ENCODE measurements around the gene EFL1.
"Not testable (repeated sequence)": the region's sequence is repeated elsewhere in the genome, so short reads cannot be mapped to it uniquely, and the experiment has no call there.

The EFL1 gene

GRCh38 chr15:82298032-82298431, 35.5 kb upstream of the EFL1 start:
- no peak for TF ChIP-seq CTCF (IDR thresholded peaks at IDR 0.05)
- Mint-ChIP-seq H3K4me3 (no peak overlapping the region), H3K36me3 (ENCODE audit: low read depth) (no peaks in the 10 kb centered on the region), H3K9me3 (no peaks in the 10 kb centered on the region), H3K27ac (no peak overlapping the region), H3K27me3 (ENCODE audit: low read depth, poor library complexity) (no peaks in the 10 kb centered on the region), H3K4me1 (peaks cover 5% of the 10 kb centered on the region)
- DNase-seq = no peak

GRCh38 chr15:82297546-82297945, 35.0 kb upstream of the EFL1 start:
- Mint-ChIP-seq H3K27ac (no peak overlapping the region), H3K4me3 (no peak overlapping the region), H3K27me3 (ENCODE audit: low read depth, poor library complexity) (peaks cover 4% of the 10 kb centered on the region), H3K36me3 (ENCODE audit: low read depth) (no peaks in the 10 kb centered on the region), H3K4me1 (peaks cover 5% of the 10 kb centered on the region), H3K9me3 (no peaks in the 10 kb centered on the region)
- no peak for TF ChIP-seq CTCF (IDR thresholded peaks at IDR 0.05)
- DNase-seq = no peak

GRCh38 chr15:82294061-82294690, 31.6 kb upstream of the EFL1 start:
- peaks cover 9% of the 10 kb centered on the region for H3K27me3 Mint-ChIP-seq (ENCODE audit: low read depth, poor library complexity)
- H3K9me3 Mint-ChIP-seq = peaks cover 10% of the 10 kb centered on the region
- TF ChIP-seq CTCF (IDR thresholded peaks at IDR 0.05) = no peak
- H3K4me1 Mint-ChIP-seq = no peaks in the 10 kb centered on the region
- H3K4me3 Mint-ChIP-seq = no peak overlapping the region
- no peak overlapping the region for H3K27ac Mint-ChIP-seq
- no peaks in the 10 kb centered on the region for H3K36me3 Mint-ChIP-seq (ENCODE audit: low read depth)
- DNase-seq = no peak

DNA sequence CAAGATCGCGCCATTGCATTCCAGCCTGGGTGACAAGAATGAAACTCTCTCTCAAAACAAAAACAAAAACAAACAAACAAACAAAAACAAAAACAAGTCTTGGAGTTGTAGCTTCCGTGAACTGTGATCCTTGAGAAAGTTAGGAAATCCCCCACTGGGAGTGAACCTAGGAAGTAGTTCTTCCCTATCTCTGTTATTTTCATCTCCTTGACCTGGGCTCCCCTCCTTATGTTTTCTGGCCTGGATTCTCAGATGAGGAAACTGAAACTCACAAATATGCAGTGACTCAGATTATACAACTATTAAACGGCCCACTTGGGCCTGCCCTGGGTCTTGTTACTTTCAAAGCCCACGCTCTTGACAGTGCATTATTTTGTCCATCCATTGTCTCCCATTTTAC, 29.7 kb upstream of the EFL1 start:
- peaks cover 25% of the 10 kb centered on the region for H3K9me3 Mint-ChIP-seq
- no peaks in the 10 kb centered on the region for H3K36me3 Mint-ChIP-seq (ENCODE audit: low read depth)
- DNase-seq = no peak
- H3K4me3 Mint-ChIP-seq = no peak overlapping the region
- H3K27ac Mint-ChIP-seq = no peak overlapping the region
- peaks cover 12% of the 10 kb centered on the region for H3K27me3 Mint-ChIP-seq (ENCODE audit: low read depth, poor library complexity)
- TF ChIP-seq CTCF (IDR thresholded peaks at IDR 0.05) = no peak
- H3K4me1 Mint-ChIP-seq = no peaks in the 10 kb centered on the region

DNA sequence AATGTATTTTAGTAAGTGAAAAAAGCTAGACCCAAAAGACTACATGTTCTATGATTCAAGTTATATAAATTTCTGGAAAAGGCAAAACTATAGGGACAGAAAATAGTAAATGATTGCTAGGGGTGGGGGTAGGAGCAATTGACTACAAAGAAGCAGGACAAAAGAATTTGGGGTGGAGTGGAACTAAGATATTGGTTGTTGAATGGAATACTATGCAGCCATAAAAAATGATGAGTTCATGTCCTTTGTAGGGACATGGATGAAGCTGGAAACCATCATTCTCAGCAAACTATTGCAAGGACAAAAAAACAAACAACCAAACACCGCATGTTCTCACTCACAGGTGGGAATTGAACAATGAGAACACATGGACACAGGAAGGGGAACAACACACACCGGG, 25.7 kb upstream of the EFL1 start:
- H3K36me3 Mint-ChIP-seq (ENCODE audit: low read depth); DNase-seq; H3K4me1 Mint-ChIP-seq; H3K4me3 Mint-ChIP-seq; H3K27ac Mint-ChIP-seq: not testable (repeated sequence)
- peaks cover 25% of the 10 kb centered on the region for H3K9me3 Mint-ChIP-seq
- H3K27me3 Mint-ChIP-seq (ENCODE audit: low read depth, poor library complexity) = peaks cover 14% of the 10 kb centered on the region

DNA sequence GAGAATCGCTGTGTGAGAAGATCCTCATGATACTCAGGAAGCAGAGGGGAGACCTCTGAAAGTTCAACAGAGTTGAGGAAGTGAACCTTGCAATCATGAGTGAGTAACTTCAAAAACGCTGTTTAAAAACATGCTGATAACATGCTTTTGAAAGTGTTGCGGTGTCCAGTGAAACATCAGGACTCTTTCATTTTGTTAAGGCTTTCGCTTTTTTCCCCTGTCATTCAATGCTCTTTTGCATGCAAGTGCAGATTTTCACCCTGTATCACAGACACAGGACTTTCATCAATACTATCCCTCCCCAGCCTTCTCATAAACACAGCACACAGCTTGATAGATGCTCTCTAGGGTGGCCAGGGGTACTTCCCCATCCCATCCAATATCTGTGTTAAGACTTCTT, 23.9 kb upstream of the EFL1 start:
- DNase-seq, H3K4me3 Mint-ChIP-seq: not testable (repeated sequence)
- peaks cover 25% of the 10 kb centered on the region for H3K9me3 Mint-ChIP-seq

GRCh38 chr15:82284381-82284780, 21.8 kb upstream of the EFL1 start:
- H3K36me3 Mint-ChIP-seq (ENCODE audit: low read depth); H3K4me1 Mint-ChIP-seq; DNase-seq; H3K27ac Mint-ChIP-seq; H3K4me3 Mint-ChIP-seq: not testable (repeated sequence)
- peaks cover 11% of the 10 kb centered on the region for H3K27me3 Mint-ChIP-seq (ENCODE audit: low read depth, poor library complexity)
- H3K9me3 Mint-ChIP-seq = peaks cover 17% of the 10 kb centered on the region

More for the DNA sequence above, 23.9 kb upstream of the EFL1 start:
- not testable (repeated sequence) for H3K4me1 Mint-ChIP-seq; H3K27ac Mint-ChIP-seq; H3K36me3 Mint-ChIP-seq (ENCODE audit: low read depth); H3K27me3 Mint-ChIP-seq (ENCODE audit: low read depth, poor library complexity)

DNA sequence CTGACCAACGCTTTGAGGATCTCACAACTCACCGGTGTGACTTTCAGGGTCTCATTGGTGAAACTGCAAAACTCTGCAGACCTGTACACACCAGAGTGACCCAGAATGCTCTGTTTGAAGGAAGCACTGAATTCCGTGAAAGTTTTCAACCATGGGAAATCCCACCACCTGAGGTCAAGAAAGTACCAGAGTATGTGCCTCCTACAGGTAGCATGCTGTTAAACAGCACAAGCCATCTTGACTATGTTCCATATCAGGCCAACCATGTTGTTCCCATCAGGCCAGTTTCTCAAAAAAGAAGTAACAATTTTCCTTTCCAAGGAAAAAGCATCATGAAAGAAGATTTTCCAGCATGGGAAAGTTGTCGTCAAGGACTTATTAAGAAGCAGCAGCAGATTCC, 19.9 kb upstream of the EFL1 start:
- not testable (repeated sequence) for H3K9me3 Mint-ChIP-seq; H3K4me3 Mint-ChIP-seq; DNase-seq; H3K4me1 Mint-ChIP-seq; H3K27ac Mint-ChIP-seq; H3K36me3 Mint-ChIP-seq (ENCODE audit: low read depth)
- peaks cover 22% of the 10 kb centered on the region for H3K27me3 Mint-ChIP-seq (ENCODE audit: low read depth, poor library complexity)
